K562 (cell line): ENCODE results near the gene ATXN7L1.

Source experiments
- BHLHE40 ChIP-seq: IDR thresholded peaks from 2 replicates; pipeline ENCODE4 v1.6.1; 2011; ENCODE audit warnings: low read length, improper control_type of control experiment
- E2F3 ChIP-seq: fragments of 250-450 bp; sonication (Bioruptor Pico); IDR thresholded peaks from 2 replicates; pipeline ENCODE4 v1.4.0; 2020; ENCODE audit warnings: mild to moderate bottlenecking
- HSF4 ChIP-seq: fragments of 250-450 bp; sonication (Bioruptor Pico); IDR thresholded peaks from 2 replicates; pipeline ENCODE4 v2.1.2; 2022; ENCODE audit warnings: mild to moderate bottlenecking, moderate library complexity, borderline replicate concordance
- JUN ChIP-seq, 2 experiments: sonication (generic) in 1 of 2; formaldehyde crosslinking in 1 of 2; IDR thresholded peaks; 2 replicates each; pipeline versions ENCODE4 v1.6.1 to v1.8.0; 2012 to 2022; ENCODE audit warnings: borderline replicate concordance in 2 of 2, mild to moderate bottlenecking in 2 of 2, improper control_type of control experiment in 1 of 2, low read depth in 1 of 2, low read length in 1 of 2, missing genetic modification reagents in 1 of 2

- no peak for TF ChIP-seq JUN (IDR thresholded peaks at IDR 0.05; ENCODE audit: borderline replicate concordance, low read depth, low read length)
- no peak for TF ChIP-seq JUN (CRISPR knock-in tag; IDR thresholded peaks at IDR 0.05; ENCODE audit: borderline replicate concordance)
- no peak for TF ChIP-seq HSF4 (CRISPR knock-in tag)
- no peak for TF ChIP-seq BHLHE40
- no peak for TF ChIP-seq E2F3 (CRISPR knock-in tag)
Measured at GRCh38 chr7:105800442-105800841, 76.0 kb downstream of the ATXN7L1 start.
